Stimulated activated CD8-positive, alpha-beta memory T cell treated with anti-CD3 and anti-CD28 coated beads, Interleukin-4, amount 100 ng/mL, for 24 hours (primary cell): ENCODE measurements around the gene USP31.

Source experiments
- DNase-seq: peaks from one replicate; pipeline ENCODE4 v3.0.0-alpha.2; 2020; ENCODE audit warnings: low read depth

The USP31 gene

DNA sequence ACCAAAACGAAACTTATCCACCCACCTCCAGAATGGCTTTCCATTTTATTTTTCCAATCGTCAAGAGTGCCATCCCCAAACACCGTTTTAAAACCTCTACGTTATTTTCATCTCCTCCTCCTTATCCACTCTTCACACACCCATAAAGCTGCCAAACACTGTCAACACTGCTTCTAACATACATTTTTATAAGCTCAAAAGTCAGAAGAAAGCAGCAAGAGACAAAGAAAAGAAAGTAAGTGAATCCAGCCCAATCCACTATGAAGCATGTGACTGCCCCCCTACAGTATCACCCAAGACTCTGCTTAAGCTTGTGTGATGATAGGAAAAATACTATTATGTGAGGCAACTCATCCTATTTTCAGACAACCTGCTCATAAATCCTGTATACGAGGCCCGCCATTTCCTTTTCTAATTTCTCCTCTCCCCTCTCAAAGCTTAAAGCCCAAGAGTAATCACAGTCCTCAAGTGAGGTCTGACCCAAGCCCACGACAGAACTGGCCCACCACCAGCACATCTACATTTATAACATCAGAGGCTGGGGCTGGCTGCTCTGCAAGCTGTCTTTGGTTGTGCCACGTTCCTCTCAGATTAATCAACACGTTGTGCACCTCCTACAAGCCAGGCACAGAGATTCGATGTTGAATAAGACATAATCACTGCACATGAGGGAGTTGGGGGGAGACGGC is 16.3 kb downstream of the USP31 start:
- no peak for DNase-seq

- DNase-seq = no peak
These were observed 17.2 kb downstream of the USP31 start for GRCh38 chr16:23131931-23132621.

DNA sequence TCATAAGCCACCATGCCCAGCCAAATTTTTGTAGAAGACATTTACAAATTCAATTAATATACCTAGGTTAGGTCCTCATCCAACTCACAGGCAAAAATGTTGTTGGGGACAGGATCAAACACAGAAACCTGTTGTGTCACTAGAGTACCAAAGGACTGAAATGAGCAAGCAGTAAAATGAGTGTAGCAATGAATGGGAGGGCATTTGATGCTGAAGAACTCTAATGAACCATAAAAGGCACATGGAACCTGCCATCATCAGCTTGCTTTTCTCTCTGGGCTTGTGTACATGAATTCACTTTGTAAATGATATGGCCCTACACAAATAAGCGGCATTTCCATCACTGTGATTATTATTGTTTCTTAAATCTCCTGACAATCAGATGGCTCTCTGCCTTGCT is 17.8 kb downstream of the USP31 start:
- DNase-seq = no peak

GRCh38 chr16:23131036-23131435 is 18.2 kb downstream of the USP31 start:
- DNase-seq = no peak

GRCh38 chr16:23129686-23130085 is 19.6 kb downstream of the USP31 start:
- DNase-seq = no peak

DNA sequence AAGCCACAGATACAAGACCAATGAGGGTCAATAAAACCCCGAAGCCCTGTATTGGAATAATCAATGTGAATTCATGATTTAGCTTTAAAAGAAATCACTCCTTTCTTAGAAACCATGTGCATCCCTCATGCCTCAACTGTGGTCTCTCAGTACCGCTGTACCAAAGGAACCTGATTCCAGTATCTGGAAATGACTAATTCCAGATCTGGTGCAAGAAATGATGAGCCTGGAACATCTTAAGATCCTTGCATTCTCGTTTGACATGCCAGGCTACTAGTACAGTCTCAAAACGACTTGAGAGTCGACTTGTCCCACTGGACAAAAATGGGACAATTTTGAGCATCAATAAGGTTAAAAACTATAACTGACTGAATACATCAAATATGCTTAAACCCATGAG is 21.2 kb downstream of the USP31 start:
- DNase-seq = no peak

- DNase-seq = no peak
These were observed 24.0 kb downstream of the USP31 start for GRCh38 chr16:23125277-23125676.

- no peak for DNase-seq
These were observed 24.9 kb downstream of the USP31 start for GRCh38 chr16:23124315-23124714.

DNA sequence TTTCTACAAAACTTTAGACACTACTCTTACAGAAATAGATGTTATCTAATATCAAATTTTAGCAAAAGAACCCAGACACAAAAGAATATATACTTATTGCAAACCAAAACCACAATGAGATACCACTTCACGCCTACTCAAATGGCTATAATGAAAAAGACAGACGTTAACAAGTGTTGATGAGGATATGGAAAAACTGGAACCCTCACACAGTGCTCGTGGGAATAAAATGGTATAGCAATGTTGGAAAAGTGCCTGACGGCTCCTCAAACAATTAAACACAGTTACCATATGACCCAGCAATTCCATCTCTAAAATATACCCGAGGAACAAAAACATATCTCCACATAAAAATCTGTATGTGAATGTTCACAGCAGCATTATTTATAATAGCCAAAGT is 27.1 kb downstream of the USP31 start:
- DNase-seq = no peak

GRCh38 chr16:23121024-23121423 is 28.2 kb downstream of the USP31 start:
- DNase-seq = no peak

- no peak for DNase-seq
These were observed 28.7 kb downstream of the USP31 start for GRCh38 chr16:23120562-23120961.

DNA sequence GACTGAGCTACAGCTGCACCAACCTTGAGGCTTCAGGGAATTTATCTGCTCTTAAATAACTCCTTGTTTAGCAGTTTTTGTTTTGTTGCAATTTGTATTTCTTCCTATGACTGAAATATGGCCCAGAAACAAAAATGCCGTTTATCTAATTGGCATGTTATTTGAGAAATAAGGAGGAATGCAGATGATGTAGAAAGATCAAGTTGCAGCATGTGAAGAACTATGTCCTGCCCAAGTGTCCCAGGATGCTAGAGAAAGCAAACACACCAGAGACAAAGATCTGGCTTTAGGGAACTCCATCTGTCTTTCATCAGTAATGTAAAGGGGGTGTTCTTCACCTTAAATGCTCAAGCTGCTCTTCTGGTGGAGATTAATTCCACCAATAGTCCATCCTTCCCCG is 29.7 kb downstream of the USP31 start:
- DNase-seq = no peak

- no peak for DNase-seq
These were observed 34.9 kb downstream of the USP31 start for GRCh38 chr16:23114131-23114904.

- DNase-seq = no peak
These were observed 36.1 kb downstream of the USP31 start for GRCh38 chr16:23113185-23113584.

DNA sequence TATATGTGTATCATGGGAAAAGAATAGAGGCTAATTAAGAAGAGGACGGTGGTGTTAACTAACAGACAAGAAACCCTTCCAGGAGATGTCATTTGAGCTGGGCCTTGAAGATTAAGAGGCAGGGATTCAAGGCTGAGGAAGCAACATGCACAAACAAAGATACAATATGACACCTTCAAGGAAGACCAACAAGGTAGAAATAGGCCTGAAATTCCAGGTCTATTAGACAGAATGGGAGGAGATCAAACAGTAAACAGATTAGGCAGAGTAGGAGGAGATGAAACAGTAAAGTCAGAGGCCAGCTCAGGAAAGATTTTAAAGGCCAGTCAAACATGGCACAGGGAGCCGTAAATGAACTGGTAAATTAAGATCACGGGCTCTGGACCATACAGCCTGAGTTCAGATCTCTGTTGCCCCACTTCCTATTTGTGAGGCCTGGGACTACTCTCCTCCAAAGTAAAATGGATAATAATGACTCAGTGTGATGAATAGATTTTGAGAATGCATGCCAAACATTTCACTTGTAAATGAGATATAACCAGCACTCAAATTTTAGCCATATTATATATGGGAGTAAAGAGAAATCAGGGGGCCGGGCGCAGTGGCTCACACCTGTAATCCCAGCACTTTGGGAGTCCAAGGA is 38.9 kb downstream of the USP31 start:
- DNase-seq = no peak

- DNase-seq = no peak
These were observed 41.3 kb downstream of the USP31 start for GRCh38 chr16:23107936-23108335.

GRCh38 chr16:23107117-23107516 is 42.1 kb downstream of the USP31 start:
- DNase-seq = no peak

DNA sequence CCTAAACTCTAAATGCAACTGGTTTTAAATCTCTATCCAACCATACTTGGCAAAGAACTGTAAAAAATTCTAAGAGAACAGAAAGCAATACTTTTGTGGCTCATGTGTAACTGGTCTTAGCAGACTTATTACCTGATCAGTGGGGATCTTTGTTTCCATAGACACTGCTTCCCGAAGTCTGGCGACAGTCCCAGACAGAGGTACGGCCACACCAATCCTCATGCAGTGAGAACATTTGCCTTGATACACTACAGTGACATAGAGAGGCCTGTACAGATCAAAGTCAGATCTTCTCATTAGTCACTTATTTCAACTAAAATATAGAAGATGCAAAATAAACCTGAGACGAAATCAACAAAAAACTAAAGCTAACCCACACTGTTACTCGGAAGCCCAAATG is 43.9 kb downstream of the USP31 start:
- DNase-seq = no peak

DNA sequence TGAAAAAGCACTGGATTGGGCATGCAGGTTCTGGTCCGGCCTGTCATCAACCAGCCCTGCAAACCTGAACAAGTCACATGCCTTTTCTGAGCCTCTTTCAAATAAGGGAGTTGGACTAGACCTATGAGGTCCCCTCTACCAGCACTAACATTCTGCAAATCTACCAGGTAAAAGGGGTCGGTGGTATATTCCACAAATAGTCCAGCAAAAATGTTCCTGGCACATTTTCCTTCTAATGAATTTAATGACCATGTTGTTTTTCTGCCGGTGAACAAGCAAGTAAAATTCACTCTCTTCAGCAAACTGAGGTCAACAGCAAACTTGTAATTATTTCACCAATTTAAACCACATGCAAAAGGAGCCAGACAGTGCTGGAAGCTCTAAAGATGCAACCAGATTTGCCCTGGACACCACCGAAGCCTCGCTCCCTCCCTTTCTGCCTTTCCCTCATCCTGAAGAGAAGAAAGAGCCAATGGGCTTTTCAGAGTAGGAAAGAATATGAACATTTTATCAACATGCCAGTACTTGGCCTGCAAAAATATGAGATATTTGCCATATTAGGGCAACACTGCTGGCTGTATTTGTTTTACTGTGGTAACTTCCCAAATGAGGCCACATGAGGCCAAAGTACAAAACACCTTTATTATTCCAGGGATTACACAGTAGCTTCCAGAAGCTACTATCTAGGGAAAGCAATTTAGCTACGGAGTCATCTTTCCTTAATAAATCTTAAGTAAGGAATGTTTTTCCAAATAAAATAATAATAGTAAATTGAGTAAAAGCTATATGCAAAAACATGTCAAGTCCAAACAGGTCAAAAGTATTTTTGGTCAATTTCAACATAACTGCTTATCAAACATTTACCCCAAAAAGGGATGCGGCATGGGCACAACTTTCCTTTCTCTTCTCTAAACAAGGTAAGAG is 45.0 kb downstream of the USP31 start:
- DNase-seq = no peak

- DNase-seq = no peak
These were observed 45.6 kb downstream of the USP31 start for GRCh38 chr16:23103603-23104002.

GRCh38 chr16:23101012-23101550 is 48.2 kb downstream of the USP31 start:
- no peak for DNase-seq
